Suprapubic skin (tissue), 3 donors: ENCODE data around the gene TBC1D22A.

Source experiments
- POLR2A ChIP-seq, 2 donors: fragments of 450-650 bp; IDR thresholded peaks; one replicate each; pipeline ENCODE4 v1.6.1; 2017; ENCODE audit warnings: antibody characterized with exemption in 2 of 2, mild to moderate bottlenecking in 2 of 2, moderate library complexity in 2 of 2
- TF ChIP-seq, protein P1 (sequence below), 2 donors: fragments of 200-600 bp in 1 of 2; fragments of 450-650 bp in 1 of 2; sonication (generic) in 1 of 2; IDR thresholded peaks; one replicate each; pipeline ENCODE4 v1.5.1; 2016 to 2019; ENCODE audit warnings: antibody characterized with exemption in 2 of 2, mild to moderate bottlenecking in 1 of 2, moderate library complexity in 1 of 2

DNA sequence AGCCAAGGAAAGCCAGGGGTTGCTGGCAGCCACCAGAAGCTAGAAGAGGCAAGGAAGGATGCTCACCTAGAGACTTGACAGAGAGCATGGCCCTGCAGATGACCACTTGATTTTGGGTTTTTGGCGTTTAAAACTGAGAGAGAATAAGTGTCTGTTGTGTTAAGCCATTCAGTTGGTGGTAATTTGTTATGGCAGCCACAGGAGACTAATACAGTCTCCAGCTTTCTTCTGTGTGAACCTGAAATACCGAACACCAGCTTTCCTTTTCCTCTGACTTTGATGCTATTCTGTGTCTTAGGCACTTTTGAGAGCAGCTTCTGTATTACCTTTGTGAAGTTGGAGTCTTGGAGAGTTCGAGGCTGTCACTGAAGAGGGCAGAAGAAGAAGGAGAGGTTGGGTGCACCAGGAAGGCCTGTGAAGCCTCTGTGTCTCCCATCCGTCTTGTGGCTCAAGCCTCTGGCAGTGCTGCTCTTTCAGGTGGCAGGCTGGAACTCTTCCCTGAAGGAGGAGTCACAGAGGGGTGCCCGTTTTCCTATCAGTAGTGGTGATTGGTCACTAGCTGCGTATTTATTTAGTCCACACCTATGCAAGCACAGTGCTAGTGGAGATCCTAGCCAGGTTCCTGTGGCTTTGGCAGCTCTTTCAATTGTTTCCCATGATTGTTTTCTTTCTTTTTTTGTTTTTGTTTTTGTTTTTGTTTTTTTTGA lies 2.5 kb downstream of the TBC1D22A start:
- TF ChIP-seq, protein P1, sequence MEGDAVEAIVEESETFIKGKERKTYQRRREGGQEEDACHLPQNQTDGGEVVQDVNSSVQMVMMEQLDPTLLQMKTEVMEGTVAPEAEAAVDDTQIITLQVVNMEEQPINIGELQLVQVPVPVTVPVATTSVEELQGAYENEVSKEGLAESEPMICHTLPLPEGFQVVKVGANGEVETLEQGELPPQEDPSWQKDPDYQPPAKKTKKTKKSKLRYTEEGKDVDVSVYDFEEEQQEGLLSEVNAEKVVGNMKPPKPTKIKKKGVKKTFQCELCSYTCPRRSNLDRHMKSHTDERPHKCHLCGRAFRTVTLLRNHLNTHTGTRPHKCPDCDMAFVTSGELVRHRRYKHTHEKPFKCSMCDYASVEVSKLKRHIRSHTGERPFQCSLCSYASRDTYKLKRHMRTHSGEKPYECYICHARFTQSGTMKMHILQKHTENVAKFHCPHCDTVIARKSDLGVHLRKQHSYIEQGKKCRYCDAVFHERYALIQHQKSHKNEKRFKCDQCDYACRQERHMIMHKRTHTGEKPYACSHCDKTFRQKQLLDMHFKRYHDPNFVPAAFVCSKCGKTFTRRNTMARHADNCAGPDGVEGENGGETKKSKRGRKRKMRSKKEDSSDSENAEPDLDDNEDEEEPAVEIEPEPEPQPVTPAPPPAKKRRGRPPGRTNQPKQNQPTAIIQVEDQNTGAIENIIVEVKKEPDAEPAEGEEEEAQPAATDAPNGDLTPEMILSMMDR (IDR thresholded peaks at IDR 0.05): no peak
- TF ChIP-seq POLR2A (IDR thresholded peaks at IDR 0.05): no peak
